K562 (cell line): Measurements from ENCODE around the gene CABLES1.

Experiments
- FIP1L1 ChIP-seq: fragments of 200-400 bp; formaldehyde crosslinking; IDR thresholded peaks from 2 replicates; pipeline ENCODE4 v1.6.1; 2018; ENCODE audit warnings: mild to moderate bottlenecking, low read depth, low read length; ENCODE audit not compliant: poor library complexity, severe bottlenecking
- JUND ChIP-seq, 2 experiments: IDR thresholded peaks; 2 replicates in 1 of 2; 3 replicates in 1 of 2; pipeline ENCODE4 v1.6.1; 2011; ENCODE audit warnings: borderline replicate concordance in 2 of 2, low read depth in 2 of 2, low read length in 2 of 2, improper control_type of control experiment in 1 of 2, missing biosample characterization in 1 of 2, missing genetic modification characterization in 1 of 2, missing genetic modification reagents in 1 of 2
- MEF2A ChIP-seq: IDR thresholded peaks from 2 replicates; pipeline ENCODE4 v1.6.1; 2011; ENCODE audit warnings: low read depth, mild to moderate bottlenecking, low read length, moderate library complexity; ENCODE audit not compliant: control insufficient read depth
- MYNN ChIP-seq, 2 experiments: sonication (generic); formaldehyde crosslinking in 1 of 2; IDR thresholded peaks; 2 replicates each; pipeline versions ENCODE4 v1.5.0 to v1.6.1; 2016 to 2020; ENCODE audit warnings: antibody characterized with exemption in 1 of 2, missing genetic modification reagents in 1 of 2
- POLR2A ChIP-seq: fragments of 450-650 bp; conservative IDR thresholded peaks from 2 replicates; pipeline ENCODE4 v1.6.1; 2016
- POLR2AphosphoS5 ChIP-seq: IDR thresholded peaks from 2 replicates; pipeline ENCODE4 v1.6.1; 2011; ENCODE audit warnings: mild to moderate bottlenecking, low read depth, low read length, moderate library complexity; ENCODE audit not compliant: control insufficient read depth, insufficient read depth
- POLR3G ChIP-seq: IDR thresholded peaks from 2 replicates; pipeline ENCODE4 v1.6.1; 2011; ENCODE audit not compliant: insufficient read length, insufficient replicate concordance; ENCODE audit errors: extremely low read depth
- TAF1 ChIP-seq: IDR thresholded peaks from 2 replicates; pipeline ENCODE4 v1.6.1; 2011; ENCODE audit warnings: mild to moderate bottlenecking, low read length, moderate library complexity; ENCODE audit not compliant: insufficient read depth, control insufficient read depth, severe bottlenecking; ENCODE audit errors: extremely low read depth
- TCF7 ChIP-seq: sonication (generic); IDR thresholded peaks from 2 replicates; pipeline ENCODE4 v1.6.1; 2016; ENCODE audit warnings: antibody characterized with exemption, borderline replicate concordance
- XRCC5 ChIP-seq: fragments of 200-400 bp; formaldehyde crosslinking; IDR thresholded peaks from 2 replicates; pipeline ENCODE4 v1.6.1; 2017; ENCODE audit warnings: low read depth, mild to moderate bottlenecking, low read length
- ZFX ChIP-seq: sonication (generic); formaldehyde crosslinking; IDR thresholded peaks from 2 replicates; pipeline ENCODE4 v1.8.0; 2022; ENCODE audit warnings: mild to moderate bottlenecking, missing genetic modification reagents, moderate library complexity
- ZNF24 ChIP-seq: fragments of 450-650 bp; IDR thresholded peaks from 2 replicates; pipeline ENCODE4 v1.6.1; 2016
- TF ChIP-seq, protein P1 (sequence below): sonication (generic); formaldehyde crosslinking; IDR thresholded peaks from 2 replicates; pipeline ENCODE4 v1.8.1; 2023; ENCODE audit warnings: mild to moderate bottlenecking, missing genetic modification reagents

DNA sequence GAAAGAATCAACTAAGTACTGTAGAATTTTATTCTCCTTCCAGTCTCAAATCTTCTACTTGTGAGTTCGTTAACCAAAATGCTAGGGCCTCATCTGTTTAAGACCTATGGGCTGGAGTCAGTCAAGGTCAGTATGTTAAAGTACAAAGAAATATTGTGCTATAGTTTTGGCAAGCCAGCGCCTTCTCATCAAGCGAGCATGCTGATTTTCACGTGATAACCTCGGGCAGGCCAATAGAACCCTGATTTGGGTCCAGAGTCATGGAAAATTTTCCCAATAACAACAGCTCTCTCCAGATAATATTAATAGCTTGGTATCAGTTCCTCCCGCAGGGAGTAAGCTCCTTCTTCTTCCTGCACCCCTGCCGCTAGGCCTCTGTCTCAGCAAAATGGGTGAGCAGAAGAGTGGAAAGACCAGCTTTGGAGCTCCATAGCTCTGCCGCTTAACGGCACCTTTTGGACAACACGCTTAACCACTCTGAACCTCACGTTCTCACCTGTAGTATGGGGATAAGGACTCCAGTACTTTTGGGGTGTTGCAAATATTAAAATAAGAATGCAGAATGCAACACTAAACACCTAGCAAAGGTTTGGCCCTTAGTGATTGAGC is 11.7 kb downstream of the CABLES1 start:
- TF ChIP-seq ZNF24, result no peak
- no peak for TF ChIP-seq MYNN (IDR thresholded peaks at IDR 0.05)
- TF ChIP-seq MYNN (CRISPR knock-in tag; IDR thresholded peaks at IDR 0.05), result no peak
- no peak for TF ChIP-seq POLR3G
- TF ChIP-seq POLR2A, result no peak
- TF ChIP-seq, protein P1, sequence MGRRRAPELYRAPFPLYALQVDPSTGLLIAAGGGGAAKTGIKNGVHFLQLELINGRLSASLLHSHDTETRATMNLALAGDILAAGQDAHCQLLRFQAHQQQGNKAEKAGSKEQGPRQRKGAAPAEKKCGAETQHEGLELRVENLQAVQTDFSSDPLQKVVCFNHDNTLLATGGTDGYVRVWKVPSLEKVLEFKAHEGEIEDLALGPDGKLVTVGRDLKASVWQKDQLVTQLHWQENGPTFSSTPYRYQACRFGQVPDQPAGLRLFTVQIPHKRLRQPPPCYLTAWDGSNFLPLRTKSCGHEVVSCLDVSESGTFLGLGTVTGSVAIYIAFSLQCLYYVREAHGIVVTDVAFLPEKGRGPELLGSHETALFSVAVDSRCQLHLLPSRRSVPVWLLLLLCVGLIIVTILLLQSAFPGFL (CRISPR knock-in tag), result no peak
- no peak for TF ChIP-seq TAF1
- no peak for TF ChIP-seq JUND (IDR thresholded peaks at IDR 0.05; ENCODE audit: borderline replicate concordance, low read depth, low read length)
- TF ChIP-seq JUND (tag; IDR thresholded peaks at IDR 0.05; ENCODE audit: borderline replicate concordance, low read depth, low read length), result no peak
- no peak for TF ChIP-seq TCF7
- TF ChIP-seq ZFX (CRISPR knock-in tag), result no peak
- no peak for TF ChIP-seq MEF2A
- no peak for TF ChIP-seq POLR2AphosphoS5
- no peak for TF ChIP-seq FIP1L1
- no peak for TF ChIP-seq XRCC5
